Astrocyte of the cerebellum (primary cell): ENCODE measurements around the gene KRTAP10-9.
"Not testable (repeated sequence)": the region's sequence is repeated elsewhere in the genome, so short reads cannot be mapped to it uniquely, and the experiment has no call there.

ENCODE experiments used
- DNase-seq: peaks from one replicate; pipeline ENCODE4 v3.0.0-alpha.2; 2011; ENCODE audit warnings: low read depth
- H3K4me3 ChIP-seq: 2 replicates; pipeline ENCODE4 v1.5.1; 2011; ENCODE audit warnings: mild to moderate bottlenecking, low read depth, low read length, moderate library complexity
- CTCF ChIP-seq: IDR thresholded peaks from 2 replicates; pipeline ENCODE4 v1.5.1; 2012; ENCODE audit warnings: low read length, low read depth, moderate library complexity, mild to moderate bottlenecking; ENCODE audit errors: missing control alignments
- in situ Hi-C: cut with HindIII; loops from 2 replicates; pipeline ENCODE4 v1.10.0; 2017; ENCODE audit warnings: low sequenced_read_pairs

Gene KRTAP10-9

DNA sequence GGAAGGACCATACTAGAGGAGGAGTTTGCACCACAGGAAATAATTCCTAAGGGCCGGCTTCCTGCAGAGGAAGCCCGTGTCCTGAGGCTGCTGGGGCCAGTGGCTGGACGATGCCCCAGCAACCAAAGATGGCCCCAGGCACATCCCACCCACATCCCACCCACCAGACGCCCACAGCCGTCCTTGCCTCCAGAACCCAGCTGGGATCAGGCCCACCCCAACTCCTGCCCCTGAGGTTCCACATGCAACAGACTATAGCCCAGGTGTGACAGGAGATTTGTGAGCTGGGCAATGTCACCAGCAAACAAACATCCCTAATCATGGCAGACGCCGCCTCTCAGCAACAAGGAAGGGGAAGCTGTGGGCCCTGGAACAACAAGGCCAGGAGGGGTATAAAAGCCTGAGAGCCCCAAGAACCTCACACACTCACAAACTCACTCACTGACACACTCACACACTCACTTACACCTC lies at the start of gene KRTAP10-9:
TSS of gene KRTAP10-9 (plus strand) at position 421 of the 471 bp plus-strand sequence. CDS start 79 bp downstream, outside the sequence.
- no peak for TF ChIP-seq CTCF
- H3K4me3 ChIP-seq = no peak within 1 kb of the TSS
- in situ Hi-C loops = no loop called here
- DNase-seq = no peak

DNA sequence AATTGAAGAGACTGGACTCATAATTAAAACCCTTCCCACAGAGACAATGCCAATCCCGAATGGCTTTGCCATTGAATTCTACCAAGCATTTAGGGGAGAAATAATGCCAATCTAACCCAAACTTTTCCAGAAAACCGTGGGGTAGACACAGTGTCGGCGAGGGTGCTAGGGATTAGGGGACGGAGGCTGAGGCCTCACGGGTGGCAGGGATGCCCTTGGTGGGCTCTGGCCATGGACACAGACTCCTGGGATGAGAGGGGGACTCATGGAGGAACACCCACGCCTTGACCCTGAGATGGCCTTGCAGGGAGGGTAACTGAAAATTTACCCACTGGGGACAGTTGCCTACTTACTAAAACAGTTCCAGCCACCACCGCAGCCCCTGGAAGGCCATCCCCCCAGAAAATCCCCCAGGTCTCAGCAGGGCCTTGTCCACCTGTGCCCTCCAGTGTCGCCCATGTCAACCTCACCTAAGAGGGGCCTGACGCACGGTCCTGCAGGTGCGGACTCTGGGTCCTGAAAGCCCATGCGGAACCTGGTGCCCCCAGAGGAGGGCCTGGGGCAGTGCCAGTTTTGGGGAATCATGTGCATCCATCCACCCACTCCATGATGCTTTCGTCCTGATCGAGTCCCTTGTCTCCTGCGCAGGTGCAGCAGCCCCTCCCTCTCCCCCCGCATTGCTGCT lies 48.4 kb upstream of the KRTAP10-9 start:
- no peak for TF ChIP-seq CTCF
- in situ Hi-C loops = no loop called here
- H3K4me3 ChIP-seq = no peak overlapping the region
- no peak for DNase-seq

DNA sequence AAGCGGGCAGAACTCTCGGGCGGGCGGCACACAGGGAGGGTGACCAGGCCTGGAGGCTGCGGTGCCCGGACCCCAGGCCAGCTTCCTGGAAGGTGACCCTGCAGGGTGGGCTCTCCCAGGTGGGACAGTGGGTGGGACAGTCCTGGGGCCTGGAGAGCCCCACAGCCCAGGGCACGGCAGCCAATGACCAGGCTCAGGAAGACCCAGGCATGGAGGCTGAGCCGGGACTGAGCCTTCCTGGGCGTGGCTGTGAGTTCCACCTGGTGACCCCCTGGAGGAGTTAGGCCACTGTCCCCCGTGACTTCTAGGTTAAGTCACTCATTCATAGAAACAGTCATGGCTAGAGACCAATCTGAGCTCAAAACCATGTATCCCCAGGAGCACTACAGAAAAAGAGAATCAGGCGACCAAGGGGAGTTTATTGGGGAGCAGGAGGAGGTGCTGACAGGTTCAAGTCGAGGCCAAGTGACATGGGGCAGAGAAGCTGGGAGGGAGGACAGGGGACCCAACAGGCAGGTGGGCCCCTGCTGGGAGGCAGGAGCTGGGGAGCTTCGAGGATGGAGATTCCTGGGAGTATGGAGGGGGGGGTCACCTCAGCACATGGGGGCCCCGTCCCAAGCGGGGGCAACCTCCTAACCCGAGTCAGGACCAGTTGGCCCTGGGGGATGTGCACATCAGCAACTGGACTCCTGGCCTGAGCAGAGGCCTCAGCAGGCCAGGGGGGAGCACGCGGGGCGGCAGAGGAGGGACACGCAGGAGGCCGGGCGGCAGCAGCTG lies 47.6 kb upstream of the KRTAP10-9 start:
- no peak for DNase-seq
- H3K4me3 ChIP-seq = no peak overlapping the region
- in situ Hi-C loops = no loop called here
- no peak for TF ChIP-seq CTCF

DNA sequence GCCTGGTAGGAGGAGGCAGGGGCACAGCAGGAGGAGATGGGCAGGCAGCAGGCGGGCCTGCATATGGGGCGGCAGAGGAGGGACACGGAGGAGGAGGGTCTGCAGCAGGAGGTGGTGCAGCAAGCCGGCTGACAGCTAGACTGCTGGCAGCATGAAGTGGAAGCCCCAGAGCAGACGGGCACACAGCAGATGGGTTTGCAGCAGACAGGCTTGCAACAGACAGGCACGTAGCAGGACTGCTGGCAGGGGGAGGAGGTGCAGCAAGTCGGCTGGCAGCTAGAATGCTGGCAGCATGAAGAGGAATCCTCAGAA lies 47.1 kb upstream of the KRTAP10-9 start:
- no peak overlapping the region for H3K4me3 ChIP-seq
- in situ Hi-C loops = no loop called here
- no peak for DNase-seq
- no peak for TF ChIP-seq CTCF

DNA sequence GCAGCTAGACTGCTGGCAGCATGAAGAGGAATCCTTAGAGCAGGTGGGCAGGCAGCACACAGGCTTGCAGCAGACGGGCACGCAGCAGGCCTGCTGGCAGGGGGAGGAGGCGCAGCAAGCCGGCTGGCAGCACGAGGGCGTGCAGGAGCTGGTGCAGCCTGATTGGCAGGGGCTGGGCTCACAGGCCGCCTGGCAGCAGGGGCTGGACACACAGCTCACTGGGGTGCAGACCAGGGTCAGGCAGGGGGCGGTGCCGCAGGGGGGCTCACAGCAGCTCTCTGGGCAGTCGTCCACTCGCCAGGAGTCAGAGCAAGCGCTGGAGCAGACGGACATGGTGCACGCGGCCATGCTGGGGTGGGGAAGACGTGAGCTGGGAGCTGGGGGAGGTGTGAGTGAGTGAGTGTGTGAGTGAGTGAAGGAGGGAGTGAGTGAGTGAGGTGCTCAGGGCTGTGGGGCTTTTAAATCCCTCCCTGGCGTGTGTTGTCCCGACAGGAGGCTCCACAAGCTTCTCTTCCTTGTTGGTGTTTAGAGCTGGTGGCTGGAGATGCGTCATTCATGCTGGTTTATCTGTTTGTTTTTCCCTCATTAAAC lies 46.6 kb upstream of the KRTAP10-9 start, which contains the start of gene KRTAP10-5:
TSS of gene KRTAP10-5 (minus strand) at position 374 of the 591 bp plus-strand sequence. CDS start at position 348, 26 bp downstream.
- DNase-seq, in situ Hi-C loops, H3K4me3 ChIP-seq: not testable (repeated sequence)

DNA sequence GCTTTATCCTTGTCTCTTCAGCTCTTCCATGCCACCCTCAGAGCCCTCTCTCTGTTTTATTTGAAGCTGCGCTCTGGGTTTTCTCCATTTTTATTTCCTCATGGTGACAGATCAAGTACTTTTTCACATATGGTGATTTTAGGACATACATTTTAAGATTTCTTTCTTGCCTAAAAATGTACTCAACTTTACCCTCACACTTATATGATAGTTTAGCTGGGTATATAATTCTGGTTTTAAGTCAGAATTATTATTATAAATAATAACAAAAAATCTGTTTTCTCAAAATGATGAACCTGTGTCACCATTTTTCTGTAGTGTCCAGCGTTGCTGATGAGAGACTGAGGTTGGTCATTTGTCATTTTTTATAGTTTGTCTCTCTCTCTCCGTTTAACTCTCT lies 45.7 kb upstream of the KRTAP10-9 start:
- TF ChIP-seq CTCF = no peak
- no peak for DNase-seq
- no peak overlapping the region for H3K4me3 ChIP-seq
- in situ Hi-C loops = no loop called here

DNA sequence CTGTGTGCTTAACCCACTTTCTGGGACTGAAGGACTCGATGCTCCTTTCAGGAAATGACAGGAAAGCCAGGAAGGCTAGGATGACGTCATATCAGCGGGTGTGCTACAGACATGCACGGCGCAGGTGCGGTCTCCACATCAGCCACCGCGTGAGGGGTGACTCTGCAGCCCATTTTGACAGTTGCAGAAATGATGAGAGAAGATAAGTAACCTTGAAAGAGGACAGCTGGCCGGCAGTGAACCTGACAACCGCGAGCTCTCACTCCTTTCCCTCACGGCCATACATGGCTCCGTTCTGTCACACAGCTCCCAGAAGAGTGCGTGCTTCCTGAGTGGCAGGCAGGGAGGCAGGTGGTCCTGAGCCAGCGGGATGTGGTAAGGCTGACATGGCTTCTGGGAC lies 44.8 kb upstream of the KRTAP10-9 start:
- no peak for DNase-seq
- no peak overlapping the region for H3K4me3 ChIP-seq
- no peak for TF ChIP-seq CTCF
- in situ Hi-C loops = no loop called here
